ENCODE data around the gene ASPDH. TPM values are rescaled to one million over a fixed set of nuclear protein-coding genes. Genes with fewer than 3 reads are reported as not detected.

The ASPDH gene
- total and polyA plus RNA-seq, 3 donors from 2014 or later, result 0.90 TPM; not detected in 2

DNA sequence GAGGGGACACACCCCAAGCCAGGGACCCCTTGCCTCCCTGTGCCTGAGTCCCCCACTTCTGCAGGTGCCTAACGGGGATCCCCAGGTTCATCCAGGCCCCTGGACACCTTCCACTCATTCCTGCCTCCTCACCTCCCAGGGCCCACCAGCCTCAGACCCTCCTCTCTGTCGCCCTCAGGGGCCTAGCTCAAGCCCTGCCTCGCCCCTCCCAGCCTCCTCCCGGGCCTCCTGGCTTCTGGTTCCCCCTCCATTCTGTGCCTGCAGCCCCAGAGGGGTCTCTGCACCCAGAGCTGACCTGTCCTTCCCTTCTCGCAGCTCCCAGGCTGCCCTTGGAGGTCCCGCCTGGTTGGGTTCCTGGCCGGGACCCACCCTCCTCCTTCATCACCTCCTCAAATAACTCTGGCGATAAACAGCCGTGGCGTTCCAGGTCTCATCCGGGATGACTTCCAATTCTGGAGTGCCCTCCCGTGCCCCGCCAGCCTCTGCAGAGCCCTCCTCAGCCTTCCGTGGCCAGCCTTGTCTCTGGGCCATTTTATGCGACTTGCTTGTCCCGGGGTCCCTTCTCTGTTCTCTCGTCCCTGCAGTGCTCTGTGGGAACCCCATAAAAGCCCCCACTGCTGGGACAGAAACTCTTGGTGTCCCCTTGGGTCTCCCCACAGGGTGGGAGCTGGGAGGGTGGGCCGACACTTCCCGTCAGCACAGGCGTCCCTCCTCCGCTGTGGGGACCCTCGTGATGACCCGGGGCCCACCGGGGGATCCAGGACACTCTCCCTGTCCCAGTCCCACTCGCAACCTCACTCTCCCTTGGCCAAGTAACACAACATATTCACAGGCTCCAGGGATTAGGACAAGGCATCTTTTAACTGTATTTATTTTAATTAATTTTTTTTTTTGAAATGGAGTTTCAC, 11.9 kb downstream of the ASPDH start:
- 77 to 87% methylated on average over 25 of the region's 25 CpGs for WGBS, 2 donors
- no peak overlapping the region for H3K4me3 ChIP-seq
- no peaks in the 10 kb centered on the region for H3K9me3 ChIP-seq
- H3K36me3 ChIP-seq (ENCODE audit: low read depth, missing control alignments), result no peaks in the 10 kb centered on the region
- DNase-seq, result no peak
- no peak overlapping the region for H3K27ac ChIP-seq
- peaks cover 3% of the 10 kb centered on the region for H3K4me1 ChIP-seq
- H3K27me3 ChIP-seq, result no peaks in the 10 kb centered on the region
- intact Hi-C loops (cut with DNase I; ENCODE audit: low total_unique reads), result no loop called here
- TF ChIP-seq, protein P1, sequence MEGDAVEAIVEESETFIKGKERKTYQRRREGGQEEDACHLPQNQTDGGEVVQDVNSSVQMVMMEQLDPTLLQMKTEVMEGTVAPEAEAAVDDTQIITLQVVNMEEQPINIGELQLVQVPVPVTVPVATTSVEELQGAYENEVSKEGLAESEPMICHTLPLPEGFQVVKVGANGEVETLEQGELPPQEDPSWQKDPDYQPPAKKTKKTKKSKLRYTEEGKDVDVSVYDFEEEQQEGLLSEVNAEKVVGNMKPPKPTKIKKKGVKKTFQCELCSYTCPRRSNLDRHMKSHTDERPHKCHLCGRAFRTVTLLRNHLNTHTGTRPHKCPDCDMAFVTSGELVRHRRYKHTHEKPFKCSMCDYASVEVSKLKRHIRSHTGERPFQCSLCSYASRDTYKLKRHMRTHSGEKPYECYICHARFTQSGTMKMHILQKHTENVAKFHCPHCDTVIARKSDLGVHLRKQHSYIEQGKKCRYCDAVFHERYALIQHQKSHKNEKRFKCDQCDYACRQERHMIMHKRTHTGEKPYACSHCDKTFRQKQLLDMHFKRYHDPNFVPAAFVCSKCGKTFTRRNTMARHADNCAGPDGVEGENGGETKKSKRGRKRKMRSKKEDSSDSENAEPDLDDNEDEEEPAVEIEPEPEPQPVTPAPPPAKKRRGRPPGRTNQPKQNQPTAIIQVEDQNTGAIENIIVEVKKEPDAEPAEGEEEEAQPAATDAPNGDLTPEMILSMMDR (IDR thresholded peaks at IDR 0.05), result no peak
- TF ChIP-seq POLR2A (IDR thresholded peaks at IDR 0.05), result no peak

DNA sequence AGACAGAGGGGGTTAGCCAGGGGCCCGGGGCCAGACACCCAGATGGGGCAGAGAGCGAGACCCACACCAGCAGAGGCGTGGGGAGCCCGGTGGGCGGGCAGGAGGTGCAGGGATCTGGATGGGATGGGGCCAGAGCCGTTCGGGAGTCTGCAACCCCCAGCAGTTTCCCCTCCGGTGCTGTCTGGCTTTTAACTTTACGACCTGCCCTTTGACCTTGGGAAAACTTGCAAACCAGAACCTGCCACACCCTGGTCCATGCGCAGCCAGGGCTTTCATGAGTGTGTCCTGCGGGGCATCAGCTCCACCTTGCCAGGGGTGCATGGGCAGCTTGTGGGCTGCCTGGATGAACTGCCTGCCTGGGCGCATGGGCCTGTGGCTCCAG, 12.5 kb downstream of the ASPDH start:
- Histone ChIP-seq H3K9me3 (no peaks in the 10 kb centered on the region), H3K4me3 (no peak overlapping the region), H3K36me3 (ENCODE audit: low read depth, missing control alignments) (no peaks in the 10 kb centered on the region), H3K27me3 (no peaks in the 10 kb centered on the region), H3K4me1 (peaks cover 3% of the 10 kb centered on the region), H3K27ac (no peak overlapping the region)
- WGBS, 2 donors, result 71 to 81% methylated on average over 12 of the region's 12 CpGs
- TF ChIP-seq, protein P1 (IDR thresholded peaks at IDR 0.05), result no peak
- no peak for TF ChIP-seq POLR2A (IDR thresholded peaks at IDR 0.05)
- DNase-seq, result no peak
- intact Hi-C loops (cut with DNase I; ENCODE audit: low total_unique reads), result no loop called here

DNA sequence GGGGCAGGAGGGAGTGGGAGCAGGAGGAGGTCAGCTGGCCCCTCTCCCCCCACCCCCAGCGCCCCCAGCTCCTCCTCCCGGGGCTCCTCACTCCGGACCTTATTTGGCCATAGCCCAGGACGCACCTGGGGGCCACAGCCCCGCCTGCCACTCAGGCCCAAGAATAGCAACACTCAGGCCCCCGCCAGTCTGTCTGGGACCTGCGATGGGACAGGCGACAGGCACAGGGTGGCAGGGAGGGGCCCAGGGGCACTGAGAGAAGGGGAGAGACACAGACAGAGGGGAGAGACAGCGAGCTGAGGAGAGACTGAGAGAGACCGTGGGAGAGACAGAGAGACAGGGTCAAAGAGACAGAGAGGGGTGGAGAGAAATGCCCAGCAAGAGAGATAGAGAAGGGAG, 13.0 kb downstream of the ASPDH start:
- Histone ChIP-seq H3K9me3 (no peaks in the 10 kb centered on the region), H3K27ac (no peak overlapping the region), H3K4me1 (peaks cover 3% of the 10 kb centered on the region), H3K27me3 (no peaks in the 10 kb centered on the region), H3K4me3 (no peak overlapping the region), H3K36me3 (ENCODE audit: low read depth, missing control alignments) (no peaks in the 10 kb centered on the region)
- no peak for TF ChIP-seq POLR2A (IDR thresholded peaks at IDR 0.05)
- TF ChIP-seq, protein P1 (IDR thresholded peaks at IDR 0.05), result no peak
- intact Hi-C loops (cut with DNase I; ENCODE audit: low total_unique reads), result no loop called here
- DNase-seq, result no peak
- 74 to 75% methylated on average over 4 to 10 of the region's 10 CpGs for WGBS, 2 donors

DNA sequence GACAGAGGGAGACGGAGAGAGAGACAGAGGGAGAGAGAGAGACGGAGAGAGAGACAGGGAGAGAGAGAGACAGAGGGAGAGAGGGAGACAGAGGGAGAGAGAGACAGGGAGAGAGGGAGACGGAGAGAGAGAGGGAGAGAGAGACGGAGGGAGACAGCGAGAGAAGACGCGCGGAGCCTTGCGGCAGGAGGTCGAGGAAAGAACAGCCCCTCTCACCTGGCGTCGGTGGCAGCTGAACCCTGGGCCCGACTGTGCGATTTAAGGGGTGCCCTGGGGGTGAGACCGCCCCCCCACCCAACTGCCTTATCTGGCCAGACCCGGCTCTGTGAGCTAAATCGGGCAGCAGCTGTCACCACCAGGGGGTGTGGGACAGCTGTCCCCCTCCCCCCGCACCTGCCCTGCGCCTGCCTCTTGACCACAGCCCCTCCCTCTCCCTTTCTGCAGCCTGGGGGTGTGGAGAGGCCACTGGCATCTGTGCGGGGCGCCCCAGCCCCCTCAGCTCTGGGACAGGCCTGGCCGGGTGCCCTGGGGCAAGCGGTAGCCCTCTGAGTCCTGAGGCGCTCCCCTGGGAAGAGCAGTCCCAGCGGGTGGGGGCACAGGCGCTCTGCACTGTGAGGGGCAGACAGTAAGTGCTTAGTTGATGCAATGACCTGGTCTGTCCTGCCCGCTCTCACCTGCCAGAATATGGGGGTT, 13.5 kb downstream of the ASPDH start:
- Histone ChIP-seq H3K36me3 (ENCODE audit: low read depth, missing control alignments) (no peaks in the 10 kb centered on the region), H3K9me3 (no peaks in the 10 kb centered on the region), H3K27me3 (no peaks in the 10 kb centered on the region), H3K4me3 (no peak overlapping the region), H3K27ac (no peak overlapping the region), H3K4me1 (peaks cover 3% of the 10 kb centered on the region)
- no peak for TF ChIP-seq POLR2A (IDR thresholded peaks at IDR 0.05)
- TF ChIP-seq, protein P1 (IDR thresholded peaks at IDR 0.05), result no peak
- 59 to 75% methylated on average over 18 to 27 of the region's 27 CpGs for WGBS, 2 donors
- no peak for DNase-seq
- intact Hi-C loops (cut with DNase I; ENCODE audit: low total_unique reads), result no loop called here
